Tibial nerve (tissue), 4 donors: ENCODE measurements around the gene PHF20.

Experiments
- CTCF ChIP-seq, 5 experiments: fragments of 200-600 bp in 3 of 5; fragments of 450-650 bp in 2 of 5; sonication (generic) in 3 of 5; IDR thresholded peaks; one replicate each; pipeline ENCODE4 v1.5.1; 2016 to 2019; ENCODE audit warnings: antibody characterized with exemption in 5 of 5, mild to moderate bottlenecking in 3 of 5, moderate library complexity in 2 of 5
- EP300 ChIP-seq, 2 donors: sonication (generic); formaldehyde crosslinking; IDR thresholded peaks; one replicate each; pipeline ENCODE4 v1.6.1; 2017; ENCODE audit warnings: antibody characterized with exemption in 2 of 2, mild to moderate bottlenecking in 1 of 2
- POLR2A ChIP-seq, 2 donors: fragments of 450-650 bp; IDR thresholded peaks; one replicate each; pipeline ENCODE4 v1.6.1; 2017; ENCODE audit warnings: antibody characterized with exemption in 2 of 2, mild to moderate bottlenecking in 2 of 2, moderate library complexity in 2 of 2

GRCh38 chr20:35941620-35942019, 169.8 kb downstream of the PHF20 start:
- no peak for TF ChIP-seq POLR2A (IDR thresholded peaks at IDR 0.05)
- TF ChIP-seq CTCF (IDR thresholded peaks at IDR 0.05) = no peak
- no peak for TF ChIP-seq EP300 (IDR thresholded peaks at IDR 0.05)
